Retinal pigment epithelial cell (primary cell): Measurements from ENCODE around the gene CFDP1.

ENCODE experiments used
- DNase-seq: peaks from one replicate; pipeline ENCODE4 v3.0.0-alpha.2; 2010; ENCODE audit warnings: low read depth
- H3K4me3 ChIP-seq: 2 replicates; pipeline ENCODE4 v1.5.1; 2011; ENCODE audit warnings: mild to moderate bottlenecking, low read length, control low read depth, moderate library complexity
- TF ChIP-seq, protein P1 (sequence below): conservative IDR thresholded peaks from 2 replicates; pipeline ENCODE4 v1.5.1; 2011; ENCODE audit warnings: low read depth, low read length, control low read depth, inconsistent platforms

Gene CFDP1

DNA sequence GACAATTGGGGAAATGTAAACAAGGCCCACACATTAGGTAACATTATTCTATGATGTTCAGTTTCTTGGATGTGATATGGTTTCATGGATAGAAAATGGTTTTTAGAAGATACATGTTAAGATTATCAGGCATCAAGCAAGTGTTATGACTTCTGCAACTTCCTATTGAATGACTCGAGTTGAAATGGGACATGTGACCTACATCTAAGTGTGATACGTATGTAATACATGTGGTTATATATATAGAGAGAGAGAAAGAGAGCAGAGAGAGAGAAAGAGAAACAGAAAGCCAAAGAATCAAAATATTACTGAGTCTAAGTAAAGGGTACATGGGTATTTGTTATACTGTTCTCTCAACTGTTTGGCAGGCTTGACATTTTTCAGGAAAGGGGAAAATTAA is 29.5 kb upstream of the CFDP1 start:
- no peak for DNase-seq
- TF ChIP-seq, protein P1, sequence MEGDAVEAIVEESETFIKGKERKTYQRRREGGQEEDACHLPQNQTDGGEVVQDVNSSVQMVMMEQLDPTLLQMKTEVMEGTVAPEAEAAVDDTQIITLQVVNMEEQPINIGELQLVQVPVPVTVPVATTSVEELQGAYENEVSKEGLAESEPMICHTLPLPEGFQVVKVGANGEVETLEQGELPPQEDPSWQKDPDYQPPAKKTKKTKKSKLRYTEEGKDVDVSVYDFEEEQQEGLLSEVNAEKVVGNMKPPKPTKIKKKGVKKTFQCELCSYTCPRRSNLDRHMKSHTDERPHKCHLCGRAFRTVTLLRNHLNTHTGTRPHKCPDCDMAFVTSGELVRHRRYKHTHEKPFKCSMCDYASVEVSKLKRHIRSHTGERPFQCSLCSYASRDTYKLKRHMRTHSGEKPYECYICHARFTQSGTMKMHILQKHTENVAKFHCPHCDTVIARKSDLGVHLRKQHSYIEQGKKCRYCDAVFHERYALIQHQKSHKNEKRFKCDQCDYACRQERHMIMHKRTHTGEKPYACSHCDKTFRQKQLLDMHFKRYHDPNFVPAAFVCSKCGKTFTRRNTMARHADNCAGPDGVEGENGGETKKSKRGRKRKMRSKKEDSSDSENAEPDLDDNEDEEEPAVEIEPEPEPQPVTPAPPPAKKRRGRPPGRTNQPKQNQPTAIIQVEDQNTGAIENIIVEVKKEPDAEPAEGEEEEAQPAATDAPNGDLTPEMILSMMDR, result no peak
- no peak overlapping the region for H3K4me3 ChIP-seq

DNA sequence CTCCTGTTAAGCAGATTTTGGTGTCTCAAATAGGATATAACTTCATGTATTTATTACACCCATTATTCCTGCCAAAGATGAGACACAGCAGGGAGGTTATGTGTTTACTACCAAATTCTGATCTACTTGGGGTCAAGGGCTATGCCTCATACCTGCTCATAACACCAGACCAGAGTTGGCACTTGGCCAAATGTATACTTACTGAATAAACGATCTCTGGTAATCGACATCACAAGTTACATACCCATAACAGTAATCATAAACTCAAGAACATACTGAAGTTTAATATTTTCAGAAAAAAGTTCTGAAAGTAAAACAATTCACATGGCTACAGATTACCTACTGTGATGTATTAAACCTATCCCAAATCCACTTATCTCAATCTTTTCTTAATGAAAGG is 28.3 kb upstream of the CFDP1 start:
- TF ChIP-seq, protein P1, result no peak
- no peak overlapping the region for H3K4me3 ChIP-seq
- DNase-seq, result no peak

DNA sequence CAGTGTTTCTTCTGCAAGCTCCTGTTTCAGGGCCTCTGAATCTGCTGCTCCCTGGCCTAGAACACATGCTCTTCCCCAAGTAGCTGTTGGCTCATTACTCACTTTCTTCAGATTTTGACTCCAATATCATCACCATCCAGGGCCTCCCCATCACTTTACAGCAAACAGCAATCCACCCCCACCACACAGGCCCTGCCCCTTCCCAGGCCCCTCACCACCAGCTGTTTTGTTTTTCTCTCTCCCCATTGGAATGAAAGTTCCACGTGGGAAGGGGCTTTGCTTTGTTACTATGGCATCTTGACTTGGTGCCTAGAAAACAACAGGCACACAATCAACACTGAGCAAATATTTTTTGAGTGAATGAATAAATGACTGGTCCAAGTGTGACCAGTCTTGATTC is 27.1 kb upstream of the CFDP1 start:
- no peak overlapping the region for H3K4me3 ChIP-seq
- DNase-seq, result no peak
- TF ChIP-seq, protein P1, result no peak

DNA sequence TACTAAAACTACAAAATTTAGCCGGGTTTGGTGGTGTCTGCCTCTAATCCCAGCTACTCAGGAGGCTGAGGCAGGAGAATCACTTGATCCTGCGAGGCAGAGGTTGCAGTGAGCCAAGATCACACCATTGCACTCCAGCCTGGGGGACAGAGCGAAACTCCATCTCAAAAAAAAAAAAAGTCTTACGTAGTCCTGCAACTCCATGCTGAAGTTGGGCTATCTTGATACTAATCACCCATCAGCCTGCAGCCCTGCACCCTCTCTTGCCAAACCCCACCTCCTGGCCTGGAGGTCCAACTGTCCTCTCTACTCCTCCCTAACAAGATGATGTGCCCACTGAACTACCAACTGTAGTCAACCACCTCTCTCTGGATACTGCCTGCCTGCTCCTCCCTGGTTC is 26.4 kb upstream of the CFDP1 start:
- TF ChIP-seq, protein P1, result no peak
- H3K4me3 ChIP-seq, result no peak overlapping the region
- no peak for DNase-seq

DNA sequence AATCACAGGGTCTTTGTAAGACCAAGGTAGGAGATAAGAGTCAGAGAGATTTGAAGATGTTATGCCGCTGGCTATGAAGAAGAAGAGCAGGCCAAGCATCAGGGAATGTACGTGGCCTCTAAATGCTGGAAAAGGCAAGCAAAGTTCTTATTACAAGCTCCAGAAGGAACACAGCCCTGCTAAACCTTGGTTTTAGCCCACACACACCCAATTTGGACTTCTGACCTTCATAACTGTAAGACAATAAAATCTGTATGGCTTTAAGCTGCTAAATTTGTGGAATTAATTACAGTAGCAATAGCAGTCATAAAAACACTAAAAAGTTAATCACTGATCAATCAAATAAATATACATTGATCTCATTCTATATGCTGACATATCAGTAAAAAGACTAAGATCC is 25.1 kb upstream of the CFDP1 start:
- H3K4me3 ChIP-seq, result no peak overlapping the region
- no peak for DNase-seq
- TF ChIP-seq, protein P1, result no peak

DNA sequence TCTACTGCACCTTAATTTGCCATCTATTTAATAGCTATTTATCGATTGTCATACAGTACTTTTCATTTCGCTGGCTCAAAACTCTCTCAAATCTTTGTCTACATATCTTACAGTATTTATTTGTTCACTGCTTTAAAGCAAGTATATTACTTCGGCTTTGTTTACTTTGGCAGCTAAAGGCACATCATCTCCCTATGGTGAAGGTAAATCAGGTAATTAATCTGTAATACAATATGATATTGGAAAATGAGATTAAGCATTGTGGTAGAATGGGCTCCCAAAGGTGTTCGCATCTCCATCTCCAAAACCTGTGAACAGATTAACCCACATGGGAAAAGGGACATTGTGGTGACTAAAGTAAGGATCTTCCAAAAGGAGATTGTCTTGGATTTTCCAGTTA is 24.7 kb upstream of the CFDP1 start:
- H3K4me3 ChIP-seq, result no peak overlapping the region
- DNase-seq, result no peak
- TF ChIP-seq, protein P1, result no peak

DNA sequence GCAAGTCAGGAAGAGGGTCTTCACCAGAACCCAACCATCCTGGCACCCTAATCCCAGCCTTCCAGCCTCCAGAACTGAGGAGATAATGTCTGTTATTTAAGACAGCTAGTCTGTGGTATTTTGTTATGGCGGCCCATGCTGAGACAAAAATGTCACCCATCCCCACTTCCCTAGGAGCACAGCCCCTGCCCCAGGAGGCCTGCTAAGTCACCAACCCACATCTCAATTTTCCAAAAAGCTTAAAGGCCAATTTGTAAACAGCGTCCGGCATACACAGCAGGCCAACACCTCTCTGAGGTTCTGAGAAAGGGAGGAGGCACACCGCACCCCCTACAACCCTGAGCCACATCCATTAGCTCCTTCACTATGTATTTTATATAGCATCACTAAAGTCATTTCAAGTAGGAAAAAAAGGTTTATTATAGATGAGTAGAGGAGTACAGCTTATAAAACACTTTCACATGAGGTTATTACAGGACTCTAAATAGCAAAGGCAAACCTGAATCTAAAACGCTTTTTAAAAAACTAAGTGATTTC is 24.2 kb upstream of the CFDP1 start:
- TF ChIP-seq, protein P1, result no peak
- H3K4me3 ChIP-seq, result no peak overlapping the region
- DNase-seq, result no peak
